GM12874 (cell line): ENCODE measurements around the gene SYNGR4.

Experiments used
- CTCF ChIP-seq: IDR thresholded peaks from 2 replicates; pipeline ENCODE4 v1.5.1; 2011; ENCODE audit warnings: low read depth, mild to moderate bottlenecking, control low read depth, low read length, moderate library complexity; ENCODE audit not compliant: insufficient read depth

Gene SYNGR4

DNA sequence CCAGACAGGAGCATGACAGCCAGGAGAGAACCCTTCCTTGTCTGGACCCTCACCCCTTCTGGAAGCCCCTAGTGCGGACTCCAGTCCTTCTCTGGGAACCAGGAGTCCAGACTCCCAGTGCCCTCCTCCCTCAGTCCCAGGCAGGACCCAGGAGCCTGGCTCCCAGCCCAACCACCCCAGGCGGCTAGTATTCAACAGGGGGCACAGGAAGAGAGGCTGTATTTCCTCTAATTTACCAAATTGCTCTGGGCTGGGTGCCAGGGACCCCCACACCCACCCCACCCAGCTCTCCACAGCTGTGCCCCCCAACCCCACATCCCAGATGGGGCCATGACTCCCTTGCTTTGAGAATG lies 32.6 kb downstream of the SYNGR4 start:
- no peak for TF ChIP-seq CTCF

DNA sequence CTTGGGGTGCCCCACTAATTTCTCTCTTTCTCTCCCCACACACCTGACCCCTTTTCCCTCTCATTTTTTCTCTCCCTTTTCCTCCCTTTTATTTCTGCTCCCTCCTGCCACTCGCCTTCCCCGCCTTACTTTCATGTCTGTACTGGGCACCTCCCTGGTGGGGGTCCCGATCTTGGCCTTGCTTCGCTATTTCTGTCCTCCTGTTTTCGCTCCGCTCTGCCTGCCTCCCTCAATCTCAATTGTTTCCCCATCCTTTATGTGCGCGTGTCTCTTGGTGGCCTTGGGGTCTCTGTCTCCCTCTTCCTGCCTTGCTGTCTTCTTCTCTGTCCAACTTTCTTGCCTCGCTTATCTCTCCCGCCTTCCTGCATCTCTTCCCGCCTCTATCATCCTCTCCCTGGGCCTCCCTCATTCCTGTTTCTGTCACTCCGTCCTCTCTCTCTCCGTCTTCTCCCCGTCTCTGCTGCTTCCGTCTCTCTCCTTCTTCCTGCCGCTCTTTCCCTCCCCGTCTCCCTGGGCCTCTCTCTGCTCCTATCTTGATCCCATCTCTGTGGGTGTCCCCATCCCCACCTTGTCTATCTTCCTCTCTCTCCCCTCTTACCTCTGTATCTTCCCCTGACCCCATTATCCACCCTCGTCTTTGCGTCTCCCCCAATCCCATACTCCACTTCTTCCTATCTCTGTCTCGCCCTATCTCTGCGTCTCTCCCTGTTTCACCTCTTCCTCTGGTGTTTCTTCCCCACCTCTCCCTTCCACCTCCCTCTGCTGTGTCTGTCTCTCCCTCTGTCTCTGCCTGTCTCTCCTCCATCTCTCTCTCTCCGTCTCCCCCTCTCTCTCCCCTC lies 33.3 kb downstream of the SYNGR4 start:
- no peak for TF ChIP-seq CTCF

GRCh38 chr19:48398102-48398374 lies 33.9 kb downstream of the SYNGR4 start:
- no peak for TF ChIP-seq CTCF

- no peak for TF ChIP-seq CTCF
Observed at GRCh38 chr19:48398375-48399235, 34.4 kb downstream of the SYNGR4 start.

GRCh38 chr19:48400018-48400742 lies 36.0 kb downstream of the SYNGR4 start:
- TF ChIP-seq CTCF = no peak

- no peak for TF ChIP-seq CTCF
Observed at GRCh38 chr19:48401287-48401686, 37.1 kb downstream of the SYNGR4 start.

DNA sequence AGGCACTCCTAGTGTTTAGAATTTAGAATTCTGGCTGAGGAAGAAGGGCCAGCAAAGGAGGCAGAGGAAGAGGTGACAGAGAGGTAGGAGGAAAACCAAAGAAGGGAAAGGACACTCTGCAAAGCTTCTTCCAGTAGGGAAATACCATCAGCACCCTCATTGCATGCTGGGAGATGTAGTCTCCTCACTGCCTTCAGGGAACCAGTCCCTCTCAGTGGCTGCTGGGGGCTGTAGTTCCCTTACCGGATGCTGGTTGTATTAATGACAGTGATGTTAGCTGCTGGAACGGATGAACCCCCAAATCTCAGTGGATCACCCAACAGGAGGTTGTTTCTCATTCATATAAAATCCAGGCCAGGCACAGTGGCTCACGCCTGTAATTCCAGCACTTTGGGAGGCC lies 39.4 kb downstream of the SYNGR4 start:
- TF ChIP-seq CTCF = no peak
